ENCODE measurements around the gene ATRAID. TPM values are rescaled to one million over a fixed set of nuclear protein-coding genes. Genes with fewer than 3 reads are reported as not detected.
"Not testable (repeated sequence)": the region's sequence is repeated elsewhere in the genome, so short reads cannot be mapped to it uniquely, and the experiment has no call there.

The ATRAID gene
- total RNA-seq = 10 to 100 TPM; 84.1 to 91.7 (median 85.1) TPM

GRCh38 chr2:27211943-27212625 lies at the start of gene ATRAID, which contains the start of gene SLC5A6:
Gene ATRAID, plus strand, starts transcription at chr2:27212041. Its CDS starts 328 bp downstream, at chr2:27212369.
Gene SLC5A6, minus strand, starts transcription at chr2:27212268. Its CDS starts 4,618 bp downstream, at chr2:27207650.
- peak; percentile 83 for DNase-seq
- Mint-ChIP-seq H3K4me3 (peak within 1 kb of the TSS; percentile 98), H3K27me3 (ENCODE audit: low read depth) (no peaks in the 10 kb centered on the region), H3K4me1 (ENCODE audit: low read depth) (peaks cover 33% of the 10 kb centered on the region), H3K9me3 (no peaks in the 10 kb centered on the region), H3K36me3 (ENCODE audit: insufficient read depth) (peaks cover 23% of the 10 kb centered on the region)
- peak; percentile 92 to 93 for ATAC-seq

- no peaks in the 10 kb centered on the region for H3K4me1 Mint-ChIP-seq (ENCODE audit: low read depth)
- H3K4me3 Mint-ChIP-seq = no peak overlapping the region
- H3K9me3 Mint-ChIP-seq = no peaks in the 10 kb centered on the region
- no peak for DNase-seq
- H3K27me3 Mint-ChIP-seq (ENCODE audit: low read depth) = peaks cover 3% of the 10 kb centered on the region
- no peaks in the 10 kb centered on the region for H3K36me3 Mint-ChIP-seq (ENCODE audit: insufficient read depth)
- ATAC-seq = no peak
Measured at GRCh38 chr2:27162151-27163121, 49.4 kb upstream of the ATRAID start.

GRCh38 chr2:27164960-27165763 lies 46.7 kb upstream of the ATRAID start:
- H3K9me3 Mint-ChIP-seq = no peaks in the 10 kb centered on the region
- DNase-seq = no peak
- H3K4me1 Mint-ChIP-seq (ENCODE audit: low read depth) = no peaks in the 10 kb centered on the region
- ATAC-seq = no peak
- H3K36me3 Mint-ChIP-seq (ENCODE audit: insufficient read depth) = no peaks in the 10 kb centered on the region
- H3K4me3 Mint-ChIP-seq = no peak overlapping the region
- H3K27me3 Mint-ChIP-seq (ENCODE audit: low read depth) = no peaks in the 10 kb centered on the region

GRCh38 chr2:27170581-27171337 lies 41.1 kb upstream of the ATRAID start:
- Mint-ChIP-seq H3K9me3 (no peaks in the 10 kb centered on the region), H3K4me1 (ENCODE audit: low read depth) (peaks cover 2% of the 10 kb centered on the region), H3K4me3 (no peak overlapping the region), H3K36me3 (ENCODE audit: insufficient read depth) (no peaks in the 10 kb centered on the region), H3K27me3 (ENCODE audit: low read depth) (peaks cover 11% of the 10 kb centered on the region)
- DNase-seq (no peak), ATAC-seq (no peak)

- ATAC-seq = no peak
Measured at GRCh38 chr2:27171351-27171848, 40.4 kb upstream of the ATRAID start.

GRCh38 chr2:27174638-27175037 lies 37.2 kb upstream of the ATRAID start:
- H3K4me1 Mint-ChIP-seq (ENCODE audit: low read depth) = peaks cover 2% of the 10 kb centered on the region
- no peak for ATAC-seq
- DNase-seq = no peak
- H3K36me3 Mint-ChIP-seq (ENCODE audit: insufficient read depth) = no peaks in the 10 kb centered on the region
- no peaks in the 10 kb centered on the region for H3K9me3 Mint-ChIP-seq
- H3K27me3 Mint-ChIP-seq (ENCODE audit: low read depth) = peaks cover 26% of the 10 kb centered on the region
- no peak overlapping the region for H3K4me3 Mint-ChIP-seq

More at GRCh38 chr2:27171351-27171848, 40.4 kb upstream of the ATRAID start:
- no peaks in the 10 kb centered on the region for H3K9me3 Mint-ChIP-seq
- H3K36me3 Mint-ChIP-seq (ENCODE audit: insufficient read depth) = no peaks in the 10 kb centered on the region
- DNase-seq = no peak
- no peak overlapping the region for H3K4me3 Mint-ChIP-seq
- H3K27me3 Mint-ChIP-seq (ENCODE audit: low read depth) = peaks cover 14% of the 10 kb centered on the region
- H3K4me1 Mint-ChIP-seq (ENCODE audit: low read depth) = peaks cover 2% of the 10 kb centered on the region

- no peaks in the 10 kb centered on the region for H3K36me3 Mint-ChIP-seq (ENCODE audit: insufficient read depth)
- peaks cover 2% of the 10 kb centered on the region for H3K4me1 Mint-ChIP-seq (ENCODE audit: low read depth)
- H3K4me3 Mint-ChIP-seq = no peak overlapping the region
- H3K27me3 Mint-ChIP-seq (ENCODE audit: low read depth) = peaks cover 31% of the 10 kb centered on the region
- no peaks in the 10 kb centered on the region for H3K9me3 Mint-ChIP-seq
- DNase-seq (no peak), ATAC-seq (no peak)
Measured at GRCh38 chr2:27175330-27175729, 36.5 kb upstream of the ATRAID start.

GRCh38 chr2:27175781-27176180 lies 36.1 kb upstream of the ATRAID start:
- not testable (repeated sequence) for DNase-seq, H3K9me3 Mint-ChIP-seq

GRCh38 chr2:27177441-27178351 lies 34.1 kb upstream of the ATRAID start:
- Mint-ChIP-seq H3K36me3 (ENCODE audit: insufficient read depth) (no peaks in the 10 kb centered on the region), H3K9me3 (no peaks in the 10 kb centered on the region), H3K4me1 (ENCODE audit: low read depth) (no peaks in the 10 kb centered on the region), H3K27me3 (ENCODE audit: low read depth) (peaks cover 35% of the 10 kb centered on the region), H3K4me3 (no peak overlapping the region)
- DNase-seq (no peak), ATAC-seq (no peak)

More at GRCh38 chr2:27175781-27176180, 36.1 kb upstream of the ATRAID start:
- not testable (repeated sequence) for H3K4me1 Mint-ChIP-seq (ENCODE audit: low read depth); ATAC-seq; H3K4me3 Mint-ChIP-seq; H3K36me3 Mint-ChIP-seq (ENCODE audit: insufficient read depth)
- peaks cover 31% of the 10 kb centered on the region for H3K27me3 Mint-ChIP-seq (ENCODE audit: low read depth)

GRCh38 chr2:27178469-27178868 lies 33.4 kb upstream of the ATRAID start:
- no peak for DNase-seq
- Mint-ChIP-seq H3K4me3 (no peak overlapping the region), H3K9me3 (no peaks in the 10 kb centered on the region), H3K27me3 (ENCODE audit: low read depth) (peaks cover 35% of the 10 kb centered on the region), H3K4me1 (ENCODE audit: low read depth) (no peaks in the 10 kb centered on the region), H3K36me3 (ENCODE audit: insufficient read depth) (no peaks in the 10 kb centered on the region)
- ATAC-seq = no peak

- Mint-ChIP-seq H3K4me3 (no peak overlapping the region), H3K36me3 (ENCODE audit: insufficient read depth) (no peaks in the 10 kb centered on the region), H3K4me1 (ENCODE audit: low read depth) (no peaks in the 10 kb centered on the region), H3K27me3 (ENCODE audit: low read depth) (peaks cover 42% of the 10 kb centered on the region), H3K9me3 (no peaks in the 10 kb centered on the region)
- DNase-seq = no peak
- no peak for ATAC-seq
Measured at GRCh38 chr2:27179344-27180000, 32.4 kb upstream of the ATRAID start.

- Mint-ChIP-seq H3K9me3 (no peaks in the 10 kb centered on the region), H3K36me3 (ENCODE audit: insufficient read depth) (no peaks in the 10 kb centered on the region), H3K27me3 (ENCODE audit: low read depth) (peaks cover 36% of the 10 kb centered on the region), H3K4me3 (no peak overlapping the region), H3K4me1 (ENCODE audit: low read depth) (no peaks in the 10 kb centered on the region)
- DNase-seq = no peak
- ATAC-seq = no peak
Measured at GRCh38 chr2:27182346-27182745, 29.5 kb upstream of the ATRAID start.

All from activated T-cell treated with anti-CD3 and anti-CD28 coated beads, Interleukin-2, amount 50 U/mL, for 4 hours (primary cell).